ENCODE results near the gene PCGF3. TPM values are rescaled to one million over a fixed set of nuclear protein-coding genes. Genes with fewer than 3 reads are reported as not detected.

Gene PCGF3
- 43.7 TPM for total RNA-seq

- DNase-seq, result peak; percentile 97
Measured at GRCh38 chr4:705278-706082, at the start of gene PCGF3. Gene PCGF3 (plus strand): TSS chr4:705832. CDS start chr4:733681, 27,849 bp downstream.

GRCh38 chr4:656436-657337, 48.9 kb upstream of the PCGF3 start:
- DNase-seq, result no peak

- DNase-seq, result no peak
Measured at GRCh38 chr4:657338-657833, 48.2 kb upstream of the PCGF3 start.

- no peak for DNase-seq
Measured at GRCh38 chr4:657834-658667, 47.6 kb upstream of the PCGF3 start.

- DNase-seq, result no peak
Measured at GRCh38 chr4:658681-659667, 46.7 kb upstream of the PCGF3 start.

GRCh38 chr4:659851-660250, 45.8 kb upstream of the PCGF3 start:
- no peak for DNase-seq

GRCh38 chr4:660401-660800, 45.2 kb upstream of the PCGF3 start:
- no peak for DNase-seq

GRCh38 chr4:661231-661630, 44.4 kb upstream of the PCGF3 start:
- DNase-seq, result no peak

- no peak for DNase-seq
Measured at GRCh38 chr4:661881-662761, 43.5 kb upstream of the PCGF3 start.

GRCh38 chr4:663046-663437, 42.6 kb upstream of the PCGF3 start:
- no peak for DNase-seq

- DNase-seq, result no peak
Measured at GRCh38 chr4:663438-664428, 41.9 kb upstream of the PCGF3 start.

- no peak for DNase-seq
Measured at GRCh38 chr4:664713-665231, 40.9 kb upstream of the PCGF3 start.

GRCh38 chr4:665381-665750, 40.3 kb upstream of the PCGF3 start:
- DNase-seq, result no peak

GRCh38 chr4:665751-666435, 39.7 kb upstream of the PCGF3 start:
- DNase-seq, result no peak

GRCh38 chr4:666436-666810, 39.2 kb upstream of the PCGF3 start:
- no peak for DNase-seq

GRCh38 chr4:666822-667544, 38.6 kb upstream of the PCGF3 start:
- DNase-seq, result no peak

- no peak for DNase-seq
Measured at GRCh38 chr4:667545-667925, 38.1 kb upstream of the PCGF3 start.
